Suprapubic skin (tissue), 4 donors: ENCODE data around the gene LUZP2. TPM values are rescaled to one million over a fixed set of nuclear protein-coding genes. Genes with fewer than 3 reads are reported as not detected.

ENCODE experiments used
- DNase-seq, 2 donors: peaks; one replicate each; pipeline ENCODE4 v3.0.0-alpha.2; 2019; ENCODE audit warnings: low spot score in 2 of 2
- H3K27ac ChIP-seq: fragments of 200-600 bp; sonication (generic); one replicate; pipeline ENCODE4 v1.5.1; 2019
- H3K27me3 ChIP-seq: fragments of 200-600 bp; sonication (generic); one replicate; pipeline ENCODE4 v1.5.1; 2019
- H3K36me3 ChIP-seq: fragments of 200-600 bp; sonication (generic); one replicate; pipeline ENCODE4 v1.5.1; 2019
- H3K4me1 ChIP-seq: fragments of 200-600 bp; sonication (generic); one replicate; pipeline ENCODE4 v1.5.1; 2019
- H3K4me3 ChIP-seq: fragments of 200-600 bp; sonication (generic); one replicate; pipeline ENCODE4 v1.5.1; 2019; ENCODE audit warnings: mild to moderate bottlenecking
- H3K9me3 ChIP-seq: fragments of 200-600 bp; sonication (generic); one replicate; pipeline ENCODE4 v1.5.1; 2019
- CTCF ChIP-seq, 2 donors: fragments of 200-600 bp in 1 of 2; fragments of 450-650 bp in 1 of 2; sonication (generic) in 1 of 2; IDR thresholded peaks; one replicate each; pipeline ENCODE4 v1.5.1; 2016 to 2019; ENCODE audit warnings: antibody characterized with exemption in 2 of 2, mild to moderate bottlenecking in 1 of 2, moderate library complexity in 1 of 2
- EP300 ChIP-seq: sonication (generic); formaldehyde crosslinking; IDR thresholded peaks from one replicate; pipeline ENCODE4 v1.6.1; 2017; ENCODE audit warnings: antibody characterized with exemption
- POLR2A ChIP-seq, 2 donors: fragments of 450-650 bp; IDR thresholded peaks; one replicate each; pipeline ENCODE4 v1.6.1; 2017; ENCODE audit warnings: antibody characterized with exemption in 2 of 2, mild to moderate bottlenecking in 2 of 2, moderate library complexity in 2 of 2
- POLR2AphosphoS5 ChIP-seq, 3 donors: sonication (generic); formaldehyde crosslinking; IDR thresholded peaks; one replicate each; pipeline ENCODE4 v1.6.1; 2017; ENCODE audit warnings: antibody characterized with exemption in 3 of 3
- WGBS: methylation state at CpG from one replicate; pipeline ENCODE4 v1.1.5; 2018; 5-methylcytosine and 5-hydroxymethylcytosine counted together
- total RNA-seq, 4 donors: library from RNA; depleted of rRNA; stranded (reverse); fragments of >200 nt; gene quantifications; one replicate each; pipeline ENCODE4 v1.1.0, GENCODE V29; 2016

LUZP2 gene
- total RNA-seq, 4 donors from 2014 or later: 0.11 TPM; not detected in 3

DNA sequence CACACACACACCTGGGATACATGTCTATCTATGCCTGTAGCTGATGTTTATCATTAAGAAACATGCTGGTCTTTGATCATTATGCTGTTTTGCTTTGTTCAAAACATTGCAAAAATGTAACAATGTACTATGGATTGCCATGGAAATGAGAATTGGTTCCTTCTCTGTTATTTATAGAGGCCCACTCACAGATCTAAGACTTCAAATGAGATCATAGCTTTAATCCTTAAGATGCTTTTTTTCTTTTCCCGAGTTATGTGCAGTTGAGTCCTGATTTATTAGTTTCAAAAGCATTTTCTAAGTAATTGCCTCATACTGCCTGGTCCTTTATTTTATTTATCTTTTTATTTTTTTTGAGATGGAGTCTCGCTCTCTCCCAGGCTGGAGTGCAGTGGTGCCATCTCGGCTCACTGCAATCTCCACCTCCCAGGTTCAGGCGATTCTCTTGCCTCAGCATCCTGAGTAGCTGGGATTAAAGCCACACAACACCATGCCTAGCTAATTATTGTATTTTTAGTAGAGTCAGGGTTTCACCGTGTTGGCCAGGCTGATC is 131.4 kb downstream of the LUZP2 start:
- H3K9me3 ChIP-seq: no peaks in the 10 kb centered on the region

GRCh38 chr11:24634606-24635160 is 137.8 kb downstream of the LUZP2 start:
- H3K4me1 ChIP-seq: no peaks in the 10 kb centered on the region
- DNase-seq: no peak
- H3K27ac ChIP-seq: no peak overlapping the region
- 86% methylated on average over 4 of the region's 4 CpGs for WGBS
- no peaks in the 10 kb centered on the region for H3K27me3 ChIP-seq
- no peaks in the 10 kb centered on the region for H3K36me3 ChIP-seq
- no peak for TF ChIP-seq EP300
- no peak for TF ChIP-seq POLR2AphosphoS5 (IDR thresholded peaks at IDR 0.05)
- TF ChIP-seq POLR2A (IDR thresholded peaks at IDR 0.05): no peak
- TF ChIP-seq CTCF (IDR thresholded peaks at IDR 0.05): no peak
- H3K9me3 ChIP-seq: no peaks in the 10 kb centered on the region
- H3K4me3 ChIP-seq: no peak overlapping the region

More for the DNA sequence above, 131.4 kb downstream of the LUZP2 start:
- 73% methylated on average over 5 of the region's 5 CpGs for WGBS
- Histone ChIP-seq H3K4me1 (no peaks in the 10 kb centered on the region), H3K27ac (no peak overlapping the region), H3K27me3 (no peaks in the 10 kb centered on the region), H3K36me3 (no peaks in the 10 kb centered on the region), H3K4me3 (no peak overlapping the region)
- TF ChIP-seq POLR2AphosphoS5 (IDR thresholded peaks at IDR 0.05): no peak
- no peak for TF ChIP-seq CTCF (IDR thresholded peaks at IDR 0.05)
- no peak for TF ChIP-seq EP300
- TF ChIP-seq POLR2A (IDR thresholded peaks at IDR 0.05): no peak
- DNase-seq: no peak

DNA sequence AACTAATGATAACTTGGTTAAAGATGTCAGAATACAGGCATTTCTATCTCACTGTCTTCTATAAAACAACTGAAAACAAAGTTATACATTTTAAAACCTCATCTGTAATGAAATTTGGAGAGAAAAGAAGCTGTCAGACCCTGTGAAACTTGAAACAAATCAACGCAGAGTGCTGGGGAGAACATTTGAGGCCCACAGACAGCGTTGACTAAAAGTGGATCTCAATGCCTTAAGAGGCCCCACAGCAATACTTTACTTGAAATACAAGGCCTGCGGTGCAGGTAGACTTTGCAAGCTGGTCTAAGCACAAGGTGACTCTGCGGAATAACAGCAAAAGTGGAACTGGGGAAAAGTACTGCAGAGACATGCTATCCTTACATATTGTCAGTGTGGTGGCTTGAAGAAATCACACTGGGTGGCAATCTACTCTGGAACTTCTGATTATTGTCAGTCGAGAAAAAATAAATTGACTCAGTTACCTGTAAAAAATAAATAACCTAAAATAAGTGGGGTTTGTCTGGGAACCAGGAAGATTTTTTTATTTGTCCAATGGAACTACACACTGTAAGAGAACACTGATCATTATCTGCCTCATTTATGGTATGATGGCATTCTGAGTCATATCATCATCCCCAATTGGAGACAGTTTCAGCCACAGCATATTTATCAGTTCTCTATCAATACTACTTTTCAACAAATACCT is 138.9 kb downstream of the LUZP2 start:
- no peaks in the 10 kb centered on the region for H3K4me1 ChIP-seq
- no peaks in the 10 kb centered on the region for H3K9me3 ChIP-seq
- no peak overlapping the region for H3K27ac ChIP-seq
- H3K27me3 ChIP-seq: no peaks in the 10 kb centered on the region
- H3K4me3 ChIP-seq: no peak overlapping the region
- 84% methylated on average over 5 of the region's 5 CpGs for WGBS
- DNase-seq: no peak
- no peaks in the 10 kb centered on the region for H3K36me3 ChIP-seq
- TF ChIP-seq EP300: no peak
- TF ChIP-seq CTCF (IDR thresholded peaks at IDR 0.05): no peak

- WGBS: 87% methylated on average over 1 of the region's 1 CpG
- H3K36me3 ChIP-seq: no peaks in the 10 kb centered on the region
- H3K27ac ChIP-seq: no peak overlapping the region
- no peak overlapping the region for H3K4me3 ChIP-seq
- H3K9me3 ChIP-seq: no peaks in the 10 kb centered on the region
- no peak for TF ChIP-seq POLR2A (IDR thresholded peaks at IDR 0.05)
- no peak for TF ChIP-seq POLR2AphosphoS5 (IDR thresholded peaks at IDR 0.05)
- TF ChIP-seq EP300: no peak
- no peak for TF ChIP-seq CTCF (IDR thresholded peaks at IDR 0.05)
- no peaks in the 10 kb centered on the region for H3K4me1 ChIP-seq
- H3K27me3 ChIP-seq: no peaks in the 10 kb centered on the region
- no peak for DNase-seq
Observed at GRCh38 chr11:24636291-24636629, 139.4 kb downstream of the LUZP2 start.

GRCh38 chr11:24637520-24637919 is 140.7 kb downstream of the LUZP2 start:
- WGBS: 65% methylated on average over 6 of the region's 6 CpGs
- H3K4me1 ChIP-seq: no peaks in the 10 kb centered on the region
- no peaks in the 10 kb centered on the region for H3K9me3 ChIP-seq
- H3K36me3 ChIP-seq: no peaks in the 10 kb centered on the region
- no peak overlapping the region for H3K4me3 ChIP-seq
- H3K27ac ChIP-seq: no peak overlapping the region
- no peak for TF ChIP-seq CTCF (IDR thresholded peaks at IDR 0.05)
- TF ChIP-seq EP300: no peak
- TF ChIP-seq POLR2AphosphoS5 (IDR thresholded peaks at IDR 0.05): no peak
- no peaks in the 10 kb centered on the region for H3K27me3 ChIP-seq
- no peak for DNase-seq
